Measurements from ENCODE around the gene OVCH1. TPM values are rescaled to one million over a fixed set of nuclear protein-coding genes. Genes with fewer than 3 reads are reported as not detected.

OVCH1 gene
- total and polyA plus RNA-seq, 9 of the 15 experiments (the other 6 are each of a cell fraction or from before 2014, with no cell fraction given): not detected

DNA sequence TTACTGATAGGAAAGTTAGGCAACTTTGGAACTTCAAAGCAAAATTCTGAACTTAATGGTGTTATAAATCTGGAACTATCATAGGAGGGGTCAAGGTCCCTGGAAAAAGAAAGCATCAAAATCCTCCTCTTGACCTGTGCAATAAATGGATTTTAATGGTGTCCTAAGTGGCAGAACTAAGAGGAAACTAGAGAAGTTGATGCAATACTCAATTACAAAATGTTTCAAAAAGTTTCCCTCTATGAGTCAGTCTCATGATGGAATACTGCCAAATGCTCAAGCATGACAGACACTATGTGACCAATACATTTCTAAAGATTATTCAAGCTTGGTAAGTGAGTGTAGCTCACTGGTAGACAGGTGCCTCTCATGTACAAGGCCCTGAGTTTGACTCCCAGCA, 68.9 kb downstream of the OVCH1 start (continued):
- TF ChIP-seq, protein P1, sequence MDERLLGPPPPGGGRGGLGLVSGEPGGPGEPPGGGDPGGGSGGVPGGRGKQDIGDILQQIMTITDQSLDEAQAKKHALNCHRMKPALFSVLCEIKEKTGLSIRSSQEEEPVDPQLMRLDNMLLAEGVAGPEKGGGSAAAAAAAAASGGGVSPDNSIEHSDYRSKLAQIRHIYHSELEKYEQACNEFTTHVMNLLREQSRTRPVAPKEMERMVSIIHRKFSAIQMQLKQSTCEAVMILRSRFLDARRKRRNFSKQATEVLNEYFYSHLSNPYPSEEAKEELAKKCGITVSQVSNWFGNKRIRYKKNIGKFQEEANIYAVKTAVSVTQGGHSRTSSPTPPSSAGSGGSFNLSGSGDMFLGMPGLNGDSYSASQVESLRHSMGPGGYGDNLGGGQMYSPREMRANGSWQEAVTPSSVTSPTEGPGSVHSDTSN (CRISPR knock-in tag; IDR thresholded peaks at IDR 0.05; ENCODE audit: low read depth): no peak
- TF ChIP-seq, protein P1 (tag; conservative IDR thresholded peaks at IDR 0.05; ENCODE audit: low read depth): no peak
- peak; percentile 23; the same call in 1 of the 2 replicates for TF ChIP-seq NFIC (IDR thresholded peaks at IDR 0.05)
- TF ChIP-seq, protein P2, sequence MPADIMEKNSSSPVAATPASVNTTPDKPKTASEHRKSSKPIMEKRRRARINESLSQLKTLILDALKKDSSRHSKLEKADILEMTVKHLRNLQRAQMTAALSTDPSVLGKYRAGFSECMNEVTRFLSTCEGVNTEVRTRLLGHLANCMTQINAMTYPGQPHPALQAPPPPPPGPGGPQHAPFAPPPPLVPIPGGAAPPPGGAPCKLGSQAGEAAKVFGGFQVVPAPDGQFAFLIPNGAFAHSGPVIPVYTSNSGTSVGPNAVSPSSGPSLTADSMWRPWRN (IDR thresholded peaks at IDR 0.05; ENCODE audit: low read depth): no peak
- TF ChIP-seq, protein P3, sequence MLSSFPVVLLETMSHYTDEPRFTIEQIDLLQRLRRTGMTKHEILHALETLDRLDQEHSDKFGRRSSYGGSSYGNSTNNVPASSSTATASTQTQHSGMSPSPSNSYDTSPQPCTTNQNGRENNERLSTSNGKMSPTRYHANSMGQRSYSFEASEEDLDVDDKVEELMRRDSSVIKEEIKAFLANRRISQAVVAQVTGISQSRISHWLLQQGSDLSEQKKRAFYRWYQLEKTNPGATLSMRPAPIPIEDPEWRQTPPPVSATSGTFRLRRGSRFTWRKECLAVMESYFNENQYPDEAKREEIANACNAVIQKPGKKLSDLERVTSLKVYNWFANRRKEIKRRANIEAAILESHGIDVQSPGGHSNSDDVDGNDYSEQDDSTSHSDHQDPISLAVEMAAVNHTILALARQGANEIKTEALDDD (IDR thresholded peaks at IDR 0.05): no peak
- no peak for TF ChIP-seq ZNF197 (CRISPR knock-in tag; IDR thresholded peaks at IDR 0.05; ENCODE audit: low read depth)
- TF ChIP-seq, protein P4, sequence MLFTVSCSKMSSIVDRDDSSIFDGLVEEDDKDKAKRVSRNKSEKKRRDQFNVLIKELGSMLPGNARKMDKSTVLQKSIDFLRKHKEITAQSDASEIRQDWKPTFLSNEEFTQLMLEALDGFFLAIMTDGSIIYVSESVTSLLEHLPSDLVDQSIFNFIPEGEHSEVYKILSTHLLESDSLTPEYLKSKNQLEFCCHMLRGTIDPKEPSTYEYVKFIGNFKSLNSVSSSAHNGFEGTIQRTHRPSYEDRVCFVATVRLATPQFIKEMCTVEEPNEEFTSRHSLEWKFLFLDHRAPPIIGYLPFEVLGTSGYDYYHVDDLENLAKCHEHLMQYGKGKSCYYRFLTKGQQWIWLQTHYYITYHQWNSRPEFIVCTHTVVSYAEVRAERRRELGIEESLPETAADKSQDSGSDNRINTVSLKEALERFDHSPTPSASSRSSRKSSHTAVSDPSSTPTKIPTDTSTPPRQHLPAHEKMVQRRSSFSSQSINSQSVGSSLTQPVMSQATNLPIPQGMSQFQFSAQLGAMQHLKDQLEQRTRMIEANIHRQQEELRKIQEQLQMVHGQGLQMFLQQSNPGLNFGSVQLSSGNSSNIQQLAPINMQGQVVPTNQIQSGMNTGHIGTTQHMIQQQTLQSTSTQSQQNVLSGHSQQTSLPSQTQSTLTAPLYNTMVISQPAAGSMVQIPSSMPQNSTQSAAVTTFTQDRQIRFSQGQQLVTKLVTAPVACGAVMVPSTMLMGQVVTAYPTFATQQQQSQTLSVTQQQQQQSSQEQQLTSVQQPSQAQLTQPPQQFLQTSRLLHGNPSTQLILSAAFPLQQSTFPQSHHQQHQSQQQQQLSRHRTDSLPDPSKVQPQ (CRISPR knock-in tag; IDR thresholded peaks at IDR 0.05; ENCODE audit: borderline replicate concordance): no peak
- TF ChIP-seq ZNF134 (CRISPR knock-in tag; conservative IDR thresholded peaks at IDR 0.05): no peak
- no peak for TF ChIP-seq SRSF1 (IDR thresholded peaks at IDR 0.05; ENCODE audit: low read depth, low read length)
- no peak for TF ChIP-seq NONO (IDR thresholded peaks at IDR 0.05; ENCODE audit: low read depth in 2 of 2, low read length in 1 of 2)
- peak; percentile 65; the same call in 1 of the 2 replicates for TF ChIP-seq JUND (IDR thresholded peaks at IDR 0.05; ENCODE audit: borderline replicate concordance, low read depth, low read length)
- TF ChIP-seq JUND (tag; IDR thresholded peaks at IDR 0.05; ENCODE audit: borderline replicate concordance, low read depth, low read length): peak; percentile 62; the same call in 1 of the 3 replicates
- peak; percentile 5 for TF ChIP-seq MEIS2 (IDR thresholded peaks at IDR 0.05; ENCODE audit: partially characterized antibody)
- no peak for TF ChIP-seq PHB (CRISPR knock-in tag; IDR thresholded peaks at IDR 0.05)
- no peak for TF ChIP-seq SMAD2 (IDR thresholded peaks at IDR 0.05; ENCODE audit: low read depth, low read length)
- TF ChIP-seq TSC22D4 (tag; IDR thresholded peaks at IDR 0.05): no peak
- TF ChIP-seq HMG20B (CRISPR knock-in tag; IDR thresholded peaks at IDR 0.05): no peak
- TF ChIP-seq U2AF1 (optimal IDR thresholded peaks at IDR 0.05; ENCODE audit: low read depth, low read length): no peak
- TF ChIP-seq NEUROD1 (IDR thresholded peaks at IDR 0.05; ENCODE audit: borderline replicate concordance, low read depth, low read length, partially characterized antibody): no peak
- TF ChIP-seq, protein P5, sequence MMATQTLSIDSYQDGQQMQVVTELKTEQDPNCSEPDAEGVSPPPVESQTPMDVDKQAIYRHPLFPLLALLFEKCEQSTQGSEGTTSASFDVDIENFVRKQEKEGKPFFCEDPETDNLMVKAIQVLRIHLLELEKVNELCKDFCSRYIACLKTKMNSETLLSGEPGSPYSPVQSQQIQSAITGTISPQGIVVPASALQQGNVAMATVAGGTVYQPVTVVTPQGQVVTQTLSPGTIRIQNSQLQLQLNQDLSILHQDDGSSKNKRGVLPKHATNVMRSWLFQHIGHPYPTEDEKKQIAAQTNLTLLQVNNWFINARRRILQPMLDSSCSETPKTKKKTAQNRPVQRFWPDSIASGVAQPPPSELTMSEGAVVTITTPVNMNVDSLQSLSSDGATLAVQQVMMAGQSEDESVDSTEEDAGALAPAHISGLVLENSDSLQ (IDR thresholded peaks at IDR 0.05): 0 out of 2 replicates have a peak, but pooled peaks have one; percentile 16
- TF ChIP-seq TRIM24 (IDR thresholded peaks at IDR 0.05): peak; percentile 25 to 69; a peak in 1 of 4 replicates
- TF ChIP-seq PURB (CRISPR knock-in tag; IDR thresholded peaks at IDR 0.05; ENCODE audit: low read depth): no peak

Data from K562 (cell line).